ENCODE results near the gene UBE2D2. TPM values are rescaled to one million over a fixed set of nuclear protein-coding genes. Genes with fewer than 3 reads are reported as not detected.
A peak's percentile ranks its signal among the peaks of the same experiment; 100 is the strongest.

Gene UBE2D2
- total and polyA plus RNA-seq, 2 of the 13 experiments (the other 11 are each of a cell fraction or from before 2014, with no cell fraction given), result 79.1 to 109 TPM

GRCh38 chr5:139669662-139670368, 108.7 kb downstream of the UBE2D2 start (continued):
- TF ChIP-seq, protein P1, sequence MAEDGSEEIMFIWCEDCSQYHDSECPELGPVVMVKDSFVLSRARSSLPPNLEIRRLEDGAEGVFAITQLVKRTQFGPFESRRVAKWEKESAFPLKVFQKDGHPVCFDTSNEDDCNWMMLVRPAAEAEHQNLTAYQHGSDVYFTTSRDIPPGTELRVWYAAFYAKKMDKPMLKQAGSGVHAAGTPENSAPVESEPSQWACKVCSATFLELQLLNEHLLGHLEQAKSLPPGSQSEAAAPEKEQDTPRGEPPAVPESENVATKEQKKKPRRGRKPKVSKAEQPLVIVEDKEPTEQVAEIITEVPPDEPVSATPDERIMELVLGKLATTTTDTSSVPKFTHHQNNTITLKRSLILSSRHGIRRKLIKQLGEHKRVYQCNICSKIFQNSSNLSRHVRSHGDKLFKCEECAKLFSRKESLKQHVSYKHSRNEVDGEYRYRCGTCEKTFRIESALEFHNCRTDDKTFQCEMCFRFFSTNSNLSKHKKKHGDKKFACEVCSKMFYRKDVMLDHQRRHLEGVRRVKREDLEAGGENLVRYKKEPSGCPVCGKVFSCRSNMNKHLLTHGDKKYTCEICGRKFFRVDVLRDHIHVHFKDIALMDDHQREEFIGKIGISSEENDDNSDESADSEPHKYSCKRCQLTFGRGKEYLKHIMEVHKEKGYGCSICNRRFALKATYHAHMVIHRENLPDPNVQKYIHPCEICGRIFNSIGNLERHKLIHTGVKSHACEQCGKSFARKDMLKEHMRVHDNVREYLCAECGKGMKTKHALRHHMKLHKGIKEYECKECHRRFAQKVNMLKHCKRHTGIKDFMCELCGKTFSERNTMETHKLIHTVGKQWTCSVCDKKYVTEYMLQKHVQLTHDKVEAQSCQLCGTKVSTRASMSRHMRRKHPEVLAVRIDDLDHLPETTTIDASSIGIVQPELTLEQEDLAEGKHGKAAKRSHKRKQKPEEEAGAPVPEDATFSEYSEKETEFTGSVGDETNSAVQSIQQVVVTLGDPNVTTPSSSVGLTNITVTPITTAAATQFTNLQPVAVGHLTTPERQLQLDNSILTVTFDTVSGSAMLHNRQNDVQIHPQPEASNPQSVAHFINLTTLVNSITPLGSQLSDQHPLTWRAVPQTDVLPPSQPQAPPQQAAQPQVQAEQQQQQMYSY (CRISPR knock-in tag; IDR thresholded peaks at IDR 0.05), result peak; percentile 17; the same call in 1 of the 2 replicates
- TF ChIP-seq ZNF589 (CRISPR knock-in tag; conservative IDR thresholded peaks at IDR 0.05) (no peak), GABPB1 (CRISPR knock-in tag; IDR thresholded peaks at IDR 0.05) (peak; percentile 61; the same call in 1 of the 2 replicates), GLI4 (CRISPR knock-in tag; IDR thresholded peaks at IDR 0.05; ENCODE audit: borderline replicate concordance) (0 out of 2 replicates have a peak, but pooled peaks have one; percentile 35), RFXANK (CRISPR knock-in tag; IDR thresholded peaks at IDR 0.05) (no peak), NR2C2 (CRISPR knock-in tag; IDR thresholded peaks at IDR 0.05; ENCODE audit: borderline replicate concordance) (peak; percentile 40; the same call in 1 of the 2 replicates), MAX (IDR thresholded peaks at IDR 0.05) (0 out of 2 replicates have a peak, but pooled peaks have one; percentile 49), ESRRA (CRISPR knock-in tag; IDR thresholded peaks at IDR 0.05; ENCODE audit: low read depth) (peak; percentile 74; the same call in 1 of the 2 replicates), DNMT1 (CRISPR knock-in tag; IDR thresholded peaks at IDR 0.05) (no peak), CBFB (CRISPR knock-in tag; IDR thresholded peaks at IDR 0.05) (peak; percentile 38; the same call in 1 of the 2 replicates), GATAD2A (CRISPR knock-in tag; IDR thresholded peaks at IDR 0.05) (peak; percentile 67), ZBTB3 (CRISPR knock-in tag; IDR thresholded peaks at IDR 0.05; ENCODE audit: borderline replicate concordance, low read depth) (no peak), MAZ (IDR thresholded peaks at IDR 0.05; ENCODE audit: borderline replicate concordance, low read depth, low read length) (0 out of 2 replicates have a peak, but pooled peaks have one; percentile 11), MAZ (CRISPR knock-in tag; IDR thresholded peaks at IDR 0.05; ENCODE audit: low read depth) (peak; percentile 60; the same call in 1 of the 2 replicates), CHCHD3 (CRISPR knock-in tag; IDR thresholded peaks at IDR 0.05) (no peak), ZNF34 (CRISPR knock-in tag; IDR thresholded peaks at IDR 0.05; ENCODE audit: borderline replicate concordance) (no peak), RELA (CRISPR knock-in tag; IDR thresholded peaks at IDR 0.05) (no peak), ZNF782 (CRISPR knock-in tag; IDR thresholded peaks at IDR 0.05; ENCODE audit: borderline replicate concordance) (peak; percentile 30; the same call in 1 of the 2 replicates), KDM5B (CRISPR knock-in tag; IDR thresholded peaks at IDR 0.05; ENCODE audit: borderline replicate concordance) (peak; percentile 83; the same call in 1 of the 2 replicates), NR1H2 (CRISPR knock-in tag; IDR thresholded peaks at IDR 0.05; ENCODE audit: borderline replicate concordance, low read depth) (no peak), TGIF2 (CRISPR knock-in tag; IDR thresholded peaks at IDR 0.05) (0 out of 2 replicates have a peak, but pooled peaks have one; percentile 40), TCF12 (IDR thresholded peaks at IDR 0.05) (no peak), TCF12 (CRISPR knock-in tag; IDR thresholded peaks at IDR 0.05) (0 out of 2 replicates have a peak, but pooled peaks have one; percentile 52), ARNT (IDR thresholded peaks at IDR 0.05) (no peak)
- TF ChIP-seq, protein P2, sequence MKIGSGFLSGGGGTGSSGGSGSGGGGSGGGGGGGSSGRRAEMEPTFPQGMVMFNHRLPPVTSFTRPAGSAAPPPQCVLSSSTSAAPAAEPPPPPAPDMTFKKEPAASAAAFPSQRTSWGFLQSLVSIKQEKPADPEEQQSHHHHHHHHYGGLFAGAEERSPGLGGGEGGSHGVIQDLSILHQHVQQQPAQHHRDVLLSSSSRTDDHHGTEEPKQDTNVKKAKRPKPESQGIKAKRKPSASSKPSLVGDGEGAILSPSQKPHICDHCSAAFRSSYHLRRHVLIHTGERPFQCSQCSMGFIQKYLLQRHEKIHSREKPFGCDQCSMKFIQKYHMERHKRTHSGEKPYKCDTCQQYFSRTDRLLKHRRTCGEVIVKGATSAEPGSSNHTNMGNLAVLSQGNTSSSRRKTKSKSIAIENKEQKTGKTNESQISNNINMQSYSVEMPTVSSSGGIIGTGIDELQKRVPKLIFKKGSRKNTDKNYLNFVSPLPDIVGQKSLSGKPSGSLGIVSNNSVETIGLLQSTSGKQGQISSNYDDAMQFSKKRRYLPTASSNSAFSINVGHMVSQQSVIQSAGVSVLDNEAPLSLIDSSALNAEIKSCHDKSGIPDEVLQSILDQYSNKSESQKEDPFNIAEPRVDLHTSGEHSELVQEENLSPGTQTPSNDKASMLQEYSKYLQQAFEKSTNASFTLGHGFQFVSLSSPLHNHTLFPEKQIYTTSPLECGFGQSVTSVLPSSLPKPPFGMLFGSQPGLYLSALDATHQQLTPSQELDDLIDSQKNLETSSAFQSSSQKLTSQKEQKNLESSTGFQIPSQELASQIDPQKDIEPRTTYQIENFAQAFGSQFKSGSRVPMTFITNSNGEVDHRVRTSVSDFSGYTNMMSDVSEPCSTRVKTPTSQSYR (CRISPR knock-in tag; IDR thresholded peaks at IDR 0.05; ENCODE audit: borderline replicate concordance), result peak; percentile 57; the same call in 1 of the 2 replicates
